ENCODE data around the gene CPD. TPM values are rescaled to one million over a fixed set of nuclear protein-coding genes. Genes with fewer than 3 reads are reported as not detected.

The CPD gene
- total and polyA plus RNA-seq, 2 of the 13 experiments (the other 11 are each of a cell fraction or from before 2014, with no cell fraction given) = 46.1 to 72.3 TPM

DNA sequence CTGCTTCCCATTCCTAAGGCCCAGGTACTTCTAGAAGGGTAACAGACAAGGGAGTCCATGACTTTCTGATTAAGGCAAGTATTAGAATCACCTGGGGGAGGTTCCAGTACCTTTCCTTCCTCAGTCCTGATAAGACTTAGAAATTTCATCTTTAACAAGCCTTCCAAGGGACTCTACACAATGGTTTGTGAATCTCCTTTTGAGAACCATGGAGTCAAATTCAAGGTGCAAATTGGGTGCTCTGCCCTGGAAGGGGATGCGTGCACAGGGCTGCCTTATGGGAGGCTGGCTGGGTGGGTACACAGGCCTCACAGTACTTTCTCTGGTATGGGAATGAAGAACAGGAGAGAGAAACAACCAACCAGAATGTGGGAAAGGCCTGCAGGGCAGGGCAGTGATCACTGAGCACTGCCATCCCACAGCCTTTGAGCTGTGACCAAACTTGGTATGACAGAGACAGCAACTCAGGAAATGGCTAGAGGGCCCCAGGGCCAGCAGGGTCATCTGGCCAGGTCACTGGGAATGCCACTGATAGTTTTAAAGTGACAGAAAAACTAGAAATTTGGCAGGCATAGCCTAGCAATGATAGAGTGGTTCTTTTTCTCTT lies 41.2 kb upstream of the CPD start (continued):
- no peak for TF ChIP-seq NAIF1 (CRISPR knock-in tag; IDR thresholded peaks at IDR 0.05; ENCODE audit: borderline replicate concordance)
- peak; percentile 84 for TF ChIP-seq ZNF792 (CRISPR knock-in tag; IDR thresholded peaks at IDR 0.05)
- TF ChIP-seq NR2C2 (CRISPR knock-in tag; IDR thresholded peaks at IDR 0.05; ENCODE audit: borderline replicate concordance) = peak; percentile 83
- no peak for TF ChIP-seq KAT7 (CRISPR knock-in tag; IDR thresholded peaks at IDR 0.05; ENCODE audit: borderline replicate concordance)
- peak; percentile 80 for TF ChIP-seq POGZ (CRISPR knock-in tag; IDR thresholded peaks at IDR 0.05)
- TF ChIP-seq, protein P1, sequence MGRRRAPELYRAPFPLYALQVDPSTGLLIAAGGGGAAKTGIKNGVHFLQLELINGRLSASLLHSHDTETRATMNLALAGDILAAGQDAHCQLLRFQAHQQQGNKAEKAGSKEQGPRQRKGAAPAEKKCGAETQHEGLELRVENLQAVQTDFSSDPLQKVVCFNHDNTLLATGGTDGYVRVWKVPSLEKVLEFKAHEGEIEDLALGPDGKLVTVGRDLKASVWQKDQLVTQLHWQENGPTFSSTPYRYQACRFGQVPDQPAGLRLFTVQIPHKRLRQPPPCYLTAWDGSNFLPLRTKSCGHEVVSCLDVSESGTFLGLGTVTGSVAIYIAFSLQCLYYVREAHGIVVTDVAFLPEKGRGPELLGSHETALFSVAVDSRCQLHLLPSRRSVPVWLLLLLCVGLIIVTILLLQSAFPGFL (CRISPR knock-in tag; IDR thresholded peaks at IDR 0.05) = no peak
- 0 out of 2 replicates have a peak, but pooled peaks have one; percentile 24 for TF ChIP-seq NRL (CRISPR knock-in tag; IDR thresholded peaks at IDR 0.05; ENCODE audit: borderline replicate concordance)
- TF ChIP-seq, protein P2, sequence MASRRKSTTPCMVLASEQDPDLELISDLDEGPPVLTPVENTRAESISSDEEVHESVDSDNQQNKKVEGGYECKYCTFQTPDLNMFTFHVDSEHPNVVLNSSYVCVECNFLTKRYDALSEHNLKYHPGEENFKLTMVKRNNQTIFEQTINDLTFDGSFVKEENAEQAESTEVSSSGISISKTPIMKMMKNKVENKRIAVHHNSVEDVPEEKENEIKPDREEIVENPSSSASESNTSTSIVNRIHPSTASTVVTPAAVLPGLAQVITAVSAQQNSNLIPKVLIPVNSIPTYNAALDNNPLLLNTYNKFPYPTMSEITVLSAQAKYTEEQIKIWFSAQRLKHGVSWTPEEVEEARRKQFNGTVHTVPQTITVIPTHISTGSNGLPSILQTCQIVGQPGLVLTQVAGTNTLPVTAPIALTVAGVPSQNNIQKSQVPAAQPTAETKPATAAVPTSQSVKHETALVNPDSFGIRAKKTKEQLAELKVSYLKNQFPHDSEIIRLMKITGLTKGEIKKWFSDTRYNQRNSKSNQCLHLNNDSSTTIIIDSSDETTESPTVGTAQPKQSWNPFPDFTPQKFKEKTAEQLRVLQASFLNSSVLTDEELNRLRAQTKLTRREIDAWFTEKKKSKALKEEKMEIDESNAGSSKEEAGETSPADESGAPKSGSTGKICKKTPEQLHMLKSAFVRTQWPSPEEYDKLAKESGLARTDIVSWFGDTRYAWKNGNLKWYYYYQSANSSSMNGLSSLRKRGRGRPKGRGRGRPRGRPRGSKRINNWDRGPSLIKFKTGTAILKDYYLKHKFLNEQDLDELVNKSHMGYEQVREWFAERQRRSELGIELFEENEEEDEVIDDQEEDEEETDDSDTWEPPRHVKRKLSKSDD (CRISPR knock-in tag; IDR thresholded peaks at IDR 0.05; ENCODE audit: low read depth) = no peak
- no peak for TF ChIP-seq ZFP82 (CRISPR knock-in tag; IDR thresholded peaks at IDR 0.05; ENCODE audit: borderline replicate concordance)
- TF ChIP-seq KDM3A (CRISPR knock-in tag; IDR thresholded peaks at IDR 0.05; ENCODE audit: low read depth) = no peak
- TF ChIP-seq MAF1 (CRISPR knock-in tag; IDR thresholded peaks at IDR 0.05; ENCODE audit: borderline replicate concordance) = no peak
- TF ChIP-seq, protein P3, sequence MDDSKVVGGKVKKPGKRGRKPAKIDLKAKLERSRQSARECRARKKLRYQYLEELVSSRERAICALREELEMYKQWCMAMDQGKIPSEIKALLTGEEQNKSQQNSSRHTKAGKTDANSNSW (CRISPR knock-in tag; IDR thresholded peaks at IDR 0.05; ENCODE audit: borderline replicate concordance) = no peak
- TF ChIP-seq ZNF256 (CRISPR knock-in tag; conservative IDR thresholded peaks at IDR 0.05) = no peak
- TF ChIP-seq LCORL (IDR thresholded peaks at IDR 0.05) = no peak
- TF ChIP-seq LCORL (CRISPR knock-in tag; IDR thresholded peaks at IDR 0.05) = peak; percentile 89; the same call in 1 of the 2 replicates
- no peak; the same call in 1 of the 2 replicates for TF ChIP-seq ZNF281 (CRISPR knock-in tag; IDR thresholded peaks at IDR 0.05; ENCODE audit: borderline replicate concordance)
- TF ChIP-seq ZNF780A (CRISPR knock-in tag; IDR thresholded peaks at IDR 0.05) = no peak
- TF ChIP-seq ZNF839 (CRISPR knock-in tag; IDR thresholded peaks at IDR 0.05; ENCODE audit: borderline replicate concordance) = no peak
- TF ChIP-seq ZNF772 (CRISPR knock-in tag; IDR thresholded peaks at IDR 0.05) = no peak
- TF ChIP-seq ZC3H13 (CRISPR knock-in tag; IDR thresholded peaks at IDR 0.05) = no peak
- TF ChIP-seq ZNF709 (CRISPR knock-in tag; IDR thresholded peaks at IDR 0.05) = no peak
- TF ChIP-seq POLR2A (IDR thresholded peaks at IDR 0.05; ENCODE audit: insufficient read depth in 1 of 2, low read depth in 2 of 2, low read length in 2 of 2) = peak; percentile 68 to 82
- peak; percentile 77; the same call in 1 of the 2 replicates for TF ChIP-seq ZNF292 (CRISPR knock-in tag; IDR thresholded peaks at IDR 0.05; ENCODE audit: borderline replicate concordance, low read depth)
